NOMO-1 (cell line): ENCODE data around the gene PTGIS.

Experiments used
- DNase-seq, 2 experiments: peaks; one replicate each; lab custom pipeline; 2025; ENCODE audit not compliant: unreplicated experiment in 2 of 2; lab: John Stamatoyannopoulos, UW

Gene PTGIS

GRCh38 chr20:49595811-49596561 is 28.0 kb upstream of the PTGIS start:
- DNase-seq = no peak

- no peak for DNase-seq
Observed at GRCh38 chr20:49595346-49595745, 27.4 kb upstream of the PTGIS start.

GRCh38 chr20:49594931-49595315 is 27.0 kb upstream of the PTGIS start:
- DNase-seq = no peak

GRCh38 chr20:49594143-49594930 is 26.4 kb upstream of the PTGIS start:
- peak; percentile 25 to 43 for DNase-seq

- no peak for DNase-seq
Observed at GRCh38 chr20:49593466-49594142, 25.7 kb upstream of the PTGIS start.

GRCh38 chr20:49592120-49592519 is 24.2 kb upstream of the PTGIS start:
- DNase-seq = no peak

- no peak for DNase-seq
Observed at GRCh38 chr20:49591217-49591865, 23.4 kb upstream of the PTGIS start.

- DNase-seq = peak in 1 of 2 experiments; percentile 9
Observed at GRCh38 chr20:49590163-49591017, 22.5 kb upstream of the PTGIS start.

GRCh38 chr20:49589747-49590146 is 21.8 kb upstream of the PTGIS start:
- DNase-seq = no peak

- no peak for DNase-seq
Observed at GRCh38 chr20:49587111-49587570, 19.2 kb upstream of the PTGIS start.

GRCh38 chr20:49585585-49586245 is 17.8 kb upstream of the PTGIS start:
- DNase-seq = no peak

- DNase-seq = peak; percentile 24 to 35
Observed at GRCh38 chr20:49584418-49585382, 16.8 kb upstream of the PTGIS start.

- DNase-seq = peak; percentile 91
Observed at GRCh38 chr20:49583669-49584417, 15.9 kb upstream of the PTGIS start.

GRCh38 chr20:49583343-49583668 is 15.4 kb upstream of the PTGIS start:
- no peak for DNase-seq

GRCh38 chr20:49582413-49583334 is 14.7 kb upstream of the PTGIS start:
- no peak for DNase-seq

- no peak for DNase-seq
Observed at GRCh38 chr20:49581482-49581881, 13.5 kb upstream of the PTGIS start.

- DNase-seq = no peak
Observed at GRCh38 chr20:49580813-49581174, 12.9 kb upstream of the PTGIS start.
